GM10847 (cell line): Measurements from ENCODE around the gene MGAT5.

Experiments
- POLR2A ChIP-seq: IDR thresholded peaks from 2 replicates; pipeline ENCODE4 v1.6.1; 2011; ENCODE audit not compliant: insufficient read length; ENCODE audit errors: extremely low read depth

Gene MGAT5

GRCh38 chr2:134366359-134366758, 112.5 kb downstream of the MGAT5 start:
- no peak for TF ChIP-seq POLR2A

- TF ChIP-seq POLR2A: no peak
These were observed 113.3 kb downstream of the MGAT5 start for GRCh38 chr2:134367213-134367612.

GRCh38 chr2:134368009-134368817, 114.3 kb downstream of the MGAT5 start:
- no peak for TF ChIP-seq POLR2A

GRCh38 chr2:134369220-134369902, 115.5 kb downstream of the MGAT5 start:
- TF ChIP-seq POLR2A: no peak

- no peak for TF ChIP-seq POLR2A
These were observed 117.0 kb downstream of the MGAT5 start for GRCh38 chr2:134370655-134371445.

- TF ChIP-seq POLR2A: no peak
These were observed 118.3 kb downstream of the MGAT5 start for GRCh38 chr2:134372141-134372540.

GRCh38 chr2:134372611-134373131, 118.8 kb downstream of the MGAT5 start:
- no peak for TF ChIP-seq POLR2A

- TF ChIP-seq POLR2A: no peak
These were observed 122.1 kb downstream of the MGAT5 start for GRCh38 chr2:134375935-134376334.

- no peak for TF ChIP-seq POLR2A
These were observed 123.9 kb downstream of the MGAT5 start for GRCh38 chr2:134377730-134378129.

- TF ChIP-seq POLR2A: no peak
These were observed 125.4 kb downstream of the MGAT5 start for GRCh38 chr2:134379293-134379692.

GRCh38 chr2:134379722-134380121, 125.8 kb downstream of the MGAT5 start:
- TF ChIP-seq POLR2A: no peak

GRCh38 chr2:134381141-134381540, 127.3 kb downstream of the MGAT5 start:
- no peak for TF ChIP-seq POLR2A

GRCh38 chr2:134384131-134384530, 130.3 kb downstream of the MGAT5 start:
- TF ChIP-seq POLR2A: no peak

GRCh38 chr2:134385195-134385594, 131.3 kb downstream of the MGAT5 start:
- TF ChIP-seq POLR2A: no peak

- TF ChIP-seq POLR2A: no peak
These were observed 132.4 kb downstream of the MGAT5 start for GRCh38 chr2:134386310-134386709.
